Astrocyte (in vitro differentiated cells and primary cell): ENCODE data around the gene HSFX2. TPM values are rescaled to one million over a fixed set of nuclear protein-coding genes. Genes with fewer than 3 reads are reported as not detected.
"Not testable (repeated sequence)": the region's sequence is repeated elsewhere in the genome, so short reads cannot be mapped to it uniquely, and the experiment has no call there.

Source experiments
- DNase-seq: peaks from one replicate; pipeline ENCODE4 v3.0.0-alpha.2; 2010; ENCODE audit warnings: low read depth
- FAIRE-seq: peaks from 2 replicates; lab custom pipeline; 2011; peaks lifted over from hg19 to GRCh38; lab: Jason Lieb, UNC
- H2AFZ ChIP-seq: 2 replicates; pipeline ENCODE4 v1.6.0; 2012; ENCODE audit warnings: low read depth, low read length, inconsistent platforms
- H3K27ac ChIP-seq: 2 replicates; pipeline ENCODE4 v1.5.1; 2011; ENCODE audit warnings: low read depth, low read length, inconsistent platforms
- H3K27me3 ChIP-seq: 2 replicates; pipeline ENCODE4 v1.6.0; 2011; ENCODE audit warnings: low read length, inconsistent platforms; ENCODE audit not compliant: insufficient read depth
- H3K36me3 ChIP-seq: 2 replicates; pipeline ENCODE4 v1.5.1; 2011; ENCODE audit warnings: low read length, inconsistent platforms; ENCODE audit not compliant: insufficient read depth
- H3K4me1 ChIP-seq: 2 replicates; pipeline ENCODE4 v1.5.1; 2011; ENCODE audit warnings: low read length, inconsistent platforms; ENCODE audit not compliant: insufficient read depth
- H3K4me2 ChIP-seq: 2 replicates; pipeline ENCODE4 v1.6.0; 2012; ENCODE audit warnings: low read length, inconsistent platforms
- H3K4me3 ChIP-seq: 2 replicates; pipeline ENCODE4 v1.5.1; 2011; ENCODE audit warnings: low read depth, mild to moderate bottlenecking, low read length, inconsistent platforms; ENCODE audit not compliant: insufficient read depth
- H3K79me2 ChIP-seq: 2 replicates; pipeline ENCODE4 v1.6.0; 2012; ENCODE audit warnings: mild to moderate bottlenecking, low read length, inconsistent platforms; ENCODE audit not compliant: insufficient read depth
- H3K9ac ChIP-seq: 2 replicates; pipeline ENCODE4 v1.6.0; 2012; ENCODE audit warnings: mild to moderate bottlenecking, low read length, inconsistent platforms
- H3K9me3 ChIP-seq: 2 replicates; pipeline ENCODE4 v1.5.1; 2012; ENCODE audit warnings: low read depth, mild to moderate bottlenecking, low read length, inconsistent platforms; ENCODE audit not compliant: insufficient read depth
- H4K20me1 ChIP-seq: 2 replicates; pipeline ENCODE4 v1.6.0; 2012; ENCODE audit warnings: low read length, inconsistent platforms; ENCODE audit not compliant: insufficient read depth
- H3K27ac Mint-ChIP-seq: one replicate; pipeline ENCODE4 v1.8.0; 2021; ENCODE audit warnings: mild to moderate bottlenecking, mixed read lengths; ENCODE audit not compliant: unreplicated experiment
- H3K27me3 Mint-ChIP-seq: one replicate; pipeline ENCODE4 v1.8.0; 2021; ENCODE audit warnings: low read depth, mixed read lengths; ENCODE audit not compliant: unreplicated experiment
- H3K36me3 Mint-ChIP-seq: one replicate; pipeline ENCODE4 v1.8.0; 2021; ENCODE audit warnings: low read depth, mixed read lengths; ENCODE audit not compliant: unreplicated experiment
- H3K4me1 Mint-ChIP-seq: one replicate; pipeline ENCODE4 v1.8.0; 2021; ENCODE audit warnings: low read depth, mixed read lengths; ENCODE audit not compliant: unreplicated experiment
- H3K4me3 Mint-ChIP-seq: one replicate; pipeline ENCODE4 v1.8.0; 2021; ENCODE audit warnings: mild to moderate bottlenecking, moderate library complexity, mixed read lengths; ENCODE audit not compliant: unreplicated experiment
- H3K9me3 Mint-ChIP-seq: one replicate; pipeline ENCODE4 v1.8.0; 2021; ENCODE audit warnings: mild to moderate bottlenecking, mixed read lengths; ENCODE audit not compliant: unreplicated experiment
- EZH2 ChIP-seq: IDR thresholded peaks from 2 replicates; pipeline ENCODE4 v1.6.1; 2012; ENCODE audit warnings: mild to moderate bottlenecking, low read length, inconsistent platforms; ENCODE audit not compliant: insufficient read depth
- total RNA-seq: library from RNA; stranded (reverse); gene quantifications from 2 replicates; pipeline ENCODE4 v1.2.1, GENCODE V29; 2021
- TF ChIP-seq, protein P1 (sequence below): IDR thresholded peaks from 2 replicates; pipeline ENCODE4 v1.5.1; 2011; ENCODE audit warnings: low read depth, mild to moderate bottlenecking, inconsistent platforms, low read length, moderate library complexity; ENCODE audit not compliant: insufficient read depth

HSFX2 gene
- total RNA-seq, 1 donor from 2014 or later: not detected

DNA sequence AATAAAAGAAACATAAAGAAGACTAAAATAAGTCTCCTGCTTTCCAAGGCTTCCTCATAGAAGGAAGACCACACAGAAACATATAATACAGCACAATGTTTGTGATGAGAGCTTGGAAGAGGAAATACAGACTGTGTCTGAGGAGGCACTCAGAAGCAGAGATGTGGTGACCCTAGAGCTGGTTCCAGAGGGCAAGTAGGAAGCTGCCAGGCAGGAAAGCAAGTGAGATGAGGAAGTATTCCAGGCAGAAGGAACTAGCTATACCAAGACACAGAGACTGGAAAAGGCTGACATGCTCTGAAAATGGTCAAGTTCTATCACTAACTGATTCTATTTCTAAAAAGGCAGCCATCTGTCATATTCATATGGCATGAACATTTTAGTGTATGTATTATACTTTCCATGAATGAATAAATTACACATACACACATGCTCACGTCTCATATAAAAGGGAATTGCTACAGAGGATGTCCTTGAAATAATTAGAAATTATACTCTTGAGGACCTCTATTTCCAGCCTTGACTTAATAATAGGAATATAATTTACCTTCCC is 16.6 kb upstream of the HSFX2 start:
- Histone ChIP-seq H3K4me2 (no peak overlapping the region), H3K4me3 (no peak overlapping the region), H3K27ac (no peak overlapping the region), H3K4me1 (no peaks in the 10 kb centered on the region), H3K36me3 (no peaks in the 10 kb centered on the region), H4K20me1 (peaks cover 17% of the 10 kb centered on the region), H3K27me3 (no peaks in the 10 kb centered on the region), H2AFZ (no peak overlapping the region), H3K9me3 (no peaks in the 10 kb centered on the region), H3K9ac (no peak overlapping the region), H3K79me2 (peaks cover 30% of the 10 kb centered on the region)
- H3K27ac Mint-ChIP-seq: no peak overlapping the region
- no peaks in the 10 kb centered on the region for H3K27me3 Mint-ChIP-seq
- H3K4me3 Mint-ChIP-seq: no peak overlapping the region
- TF ChIP-seq, protein P1, sequence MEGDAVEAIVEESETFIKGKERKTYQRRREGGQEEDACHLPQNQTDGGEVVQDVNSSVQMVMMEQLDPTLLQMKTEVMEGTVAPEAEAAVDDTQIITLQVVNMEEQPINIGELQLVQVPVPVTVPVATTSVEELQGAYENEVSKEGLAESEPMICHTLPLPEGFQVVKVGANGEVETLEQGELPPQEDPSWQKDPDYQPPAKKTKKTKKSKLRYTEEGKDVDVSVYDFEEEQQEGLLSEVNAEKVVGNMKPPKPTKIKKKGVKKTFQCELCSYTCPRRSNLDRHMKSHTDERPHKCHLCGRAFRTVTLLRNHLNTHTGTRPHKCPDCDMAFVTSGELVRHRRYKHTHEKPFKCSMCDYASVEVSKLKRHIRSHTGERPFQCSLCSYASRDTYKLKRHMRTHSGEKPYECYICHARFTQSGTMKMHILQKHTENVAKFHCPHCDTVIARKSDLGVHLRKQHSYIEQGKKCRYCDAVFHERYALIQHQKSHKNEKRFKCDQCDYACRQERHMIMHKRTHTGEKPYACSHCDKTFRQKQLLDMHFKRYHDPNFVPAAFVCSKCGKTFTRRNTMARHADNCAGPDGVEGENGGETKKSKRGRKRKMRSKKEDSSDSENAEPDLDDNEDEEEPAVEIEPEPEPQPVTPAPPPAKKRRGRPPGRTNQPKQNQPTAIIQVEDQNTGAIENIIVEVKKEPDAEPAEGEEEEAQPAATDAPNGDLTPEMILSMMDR: no peak
- TF ChIP-seq EZH2: no peak
- H3K4me1 Mint-ChIP-seq: peaks cover 1% of the 10 kb centered on the region
- peaks cover 1% of the 10 kb centered on the region for H3K36me3 Mint-ChIP-seq
- FAIRE-seq (peak; percentile 85), DNase-seq (no peak)
- no peaks in the 10 kb centered on the region for H3K9me3 Mint-ChIP-seq

DNA sequence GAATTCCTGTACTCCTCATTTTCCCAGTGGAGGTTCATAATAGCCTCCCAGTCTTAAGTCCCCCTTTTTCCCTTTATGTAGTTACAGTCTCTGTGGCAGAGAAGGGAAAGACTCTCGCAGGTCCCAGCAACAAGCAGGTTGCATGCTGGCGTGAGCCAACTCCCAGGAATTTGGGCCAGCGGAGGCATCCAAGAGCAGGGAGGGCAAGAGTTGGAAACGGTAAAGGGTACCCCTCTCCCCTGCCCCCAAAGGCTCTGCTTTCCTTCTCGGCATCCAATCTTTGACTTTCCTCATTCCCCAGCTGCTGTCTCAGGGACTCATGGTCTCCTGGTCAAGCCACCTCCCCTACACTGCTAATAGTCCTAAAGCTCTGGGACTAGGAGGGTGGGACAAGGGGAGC is 15.4 kb upstream of the HSFX2 start:
- H3K9me3 Mint-ChIP-seq: no peaks in the 10 kb centered on the region
- DNase-seq: no peak
- Histone ChIP-seq H3K4me1 (peaks cover 6% of the 10 kb centered on the region), H2AFZ (no peak overlapping the region), H3K4me2 (no peak overlapping the region), H3K9me3 (no peaks in the 10 kb centered on the region), H3K4me3 (no peak overlapping the region), H4K20me1 (peaks cover 14% of the 10 kb centered on the region), H3K79me2 (peaks cover 24% of the 10 kb centered on the region), H3K27ac (no peak overlapping the region), H3K36me3 (no peaks in the 10 kb centered on the region), H3K27me3 (no peaks in the 10 kb centered on the region), H3K9ac (no peak overlapping the region)
- H3K36me3 Mint-ChIP-seq: peaks cover 1% of the 10 kb centered on the region
- no peak overlapping the region for H3K27ac Mint-ChIP-seq
- TF ChIP-seq, protein P1: no peak
- no peak for TF ChIP-seq EZH2
- no peak for FAIRE-seq
- H3K4me3 Mint-ChIP-seq: no peak overlapping the region
- peaks cover 12% of the 10 kb centered on the region for H3K4me1 Mint-ChIP-seq
- H3K27me3 Mint-ChIP-seq: no peaks in the 10 kb centered on the region

DNA sequence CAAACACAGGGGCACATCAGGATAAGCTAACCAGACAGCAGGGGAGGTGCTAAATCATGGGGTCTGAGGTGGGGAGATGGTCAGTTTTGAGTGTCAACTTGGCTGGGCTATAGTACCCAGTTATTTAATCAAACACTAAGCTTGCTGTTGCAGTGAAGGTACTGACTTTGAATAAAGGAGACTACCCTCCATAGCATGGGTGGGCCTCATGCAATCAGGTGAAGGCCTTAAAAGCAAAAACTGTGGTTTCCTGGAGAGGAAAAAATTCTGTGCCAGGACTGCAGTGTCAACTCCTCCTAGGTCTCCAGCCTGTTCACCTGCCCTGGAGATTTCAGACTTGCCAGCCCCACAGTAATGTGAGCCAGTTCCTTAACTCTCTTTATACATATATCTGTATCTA is 12.6 kb upstream of the HSFX2 start:
- FAIRE-seq (no peak), DNase-seq (no peak)
- Histone ChIP-seq H3K27me3 (no peaks in the 10 kb centered on the region), H3K4me1 (peaks cover 6% of the 10 kb centered on the region), H3K27ac (no peak overlapping the region), H3K4me2 (no peak overlapping the region), H3K9me3 (no peaks in the 10 kb centered on the region), H3K79me2 (peaks cover 7% of the 10 kb centered on the region), H2AFZ (no peak overlapping the region), H3K4me3 (no peak overlapping the region), H3K9ac (no peak overlapping the region), H3K36me3 (peaks cover 2% of the 10 kb centered on the region), H4K20me1 (peaks cover 9% of the 10 kb centered on the region)
- peaks cover 1% of the 10 kb centered on the region for H3K36me3 Mint-ChIP-seq
- peaks cover 13% of the 10 kb centered on the region for H3K4me1 Mint-ChIP-seq
- H3K4me3 Mint-ChIP-seq: no peak overlapping the region
- H3K27me3 Mint-ChIP-seq: no peaks in the 10 kb centered on the region
- no peak overlapping the region for H3K27ac Mint-ChIP-seq
- TF ChIP-seq EZH2: no peak
- TF ChIP-seq, protein P1: no peak
- no peaks in the 10 kb centered on the region for H3K9me3 Mint-ChIP-seq

DNA sequence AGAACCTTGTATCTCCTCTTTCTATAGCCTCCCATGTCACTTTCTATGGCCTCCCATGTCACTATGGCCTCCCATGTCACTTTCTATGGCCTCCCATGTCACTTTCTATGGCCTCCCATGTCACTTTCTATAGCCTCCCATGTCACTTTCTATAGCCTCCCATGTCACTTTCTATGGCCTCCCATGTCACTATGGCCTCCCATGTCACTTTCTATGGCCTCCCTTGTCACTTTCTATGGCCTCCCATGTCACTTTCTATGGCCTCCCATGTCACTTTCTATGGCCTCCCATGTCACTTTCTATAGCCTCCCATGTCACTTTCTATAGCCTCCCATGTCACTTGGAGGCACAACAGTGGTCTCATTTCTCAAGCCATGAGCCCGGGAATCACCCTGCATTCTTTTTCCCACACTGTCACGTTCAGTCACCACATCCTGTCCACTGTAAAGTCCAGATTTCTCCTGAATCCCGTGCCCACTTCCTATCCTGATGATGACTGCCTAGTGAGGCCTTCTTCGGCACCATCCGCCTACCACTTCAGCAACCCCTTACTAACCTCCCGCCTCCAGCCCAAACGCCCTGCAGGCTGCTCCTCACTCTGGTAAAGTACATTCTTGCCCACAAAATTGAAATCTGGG is 10.3 kb upstream of the HSFX2 start:
- H3K9me3 Mint-ChIP-seq, H3K9ac ChIP-seq, H3K4me1 ChIP-seq, FAIRE-seq, H3K36me3 ChIP-seq, H3K27me3 ChIP-seq, H2AFZ ChIP-seq, H3K4me3 Mint-ChIP-seq, H3K4me3 ChIP-seq, H3K36me3 Mint-ChIP-seq, H4K20me1 ChIP-seq, H3K9me3 ChIP-seq, H3K27me3 Mint-ChIP-seq, H3K4me2 ChIP-seq, H3K27ac ChIP-seq, H3K79me2 ChIP-seq: not testable (repeated sequence)
- peak overlapping the region; percentile 75 for H3K27ac Mint-ChIP-seq
- peak; percentile 14 for DNase-seq
- peaks cover 13% of the 10 kb centered on the region for H3K4me1 Mint-ChIP-seq
